Ovary (tissue), 9 donors: ENCODE data around the gene IL22RA2. TPM values are rescaled to one million over a fixed set of nuclear protein-coding genes. Genes with fewer than 3 reads are reported as not detected.

Source experiments
- DNase-seq, 5 donors: peaks; one replicate each; pipeline ENCODE4 v3.0.0-alpha.2; 2019 to 2020
- H3K27ac ChIP-seq, 2 donors: fragments of 200-600 bp; one replicate each; pipeline versions ENCODE4 v1.5.1 to v1.8.0; 2019 to 2022
- H3K27me3 ChIP-seq: fragments of 200-600 bp; one replicate; pipeline ENCODE4 v1.8.0; 2022
- H3K36me3 ChIP-seq: fragments of 200-600 bp; sonication (generic); one replicate; pipeline ENCODE4 v1.5.1; 2019
- H3K4me1 ChIP-seq: one replicate; pipeline ENCODE4 v1.8.1; 2013; ENCODE audit warnings: mild to moderate bottlenecking, moderate library complexity; ENCODE audit not compliant: insufficient read depth
- H3K4me3 ChIP-seq: fragments of 200-600 bp; sonication (generic); one replicate; pipeline ENCODE4 v1.5.1; 2017
- H3K9me3 ChIP-seq, 2 donors: fragments of 200-600 bp in 1 of 2; sonication (generic) in 1 of 2; one replicate each; pipeline versions ENCODE4 v1.5.1 to v1.8.1; 2013 to 2019; ENCODE audit warnings: mild to moderate bottlenecking in 1 of 2, moderate library complexity in 1 of 2
- EP300 ChIP-seq: sonication (generic); formaldehyde crosslinking; IDR thresholded peaks from one replicate; pipeline ENCODE4 v1.6.1; 2017; ENCODE audit warnings: antibody characterized with exemption
- POLR2A ChIP-seq: fragments of 450-650 bp; IDR thresholded peaks from one replicate; pipeline ENCODE4 v1.6.1; 2017; ENCODE audit warnings: antibody characterized with exemption, mild to moderate bottlenecking, moderate library complexity
- WGBS, 3 donors: extraction: QIAGEN DNeasy Blood & Tissue Kit in 1 of 3; methylation state at CpG; one replicate each; pipeline versions ENCODE4 v1.1.5 to v1.1.7; 2013 to 2017; 5-methylcytosine and 5-hydroxymethylcytosine counted together
- intact Hi-C, 4 donors: fragments of 100-400 bp; cut with DNase I; formaldehyde crosslinking; loops; one replicate each; pipeline versions ENCODE4 v1.11.0 to v1.15.1; 2022 to 2023
- polyA plus RNA-seq, 2 donors: library from polyadenylated mRNA; stranded (reverse); fragments of 200-250 nt in 1 of 2; fragments of 350-450 nt in 1 of 2; fragmentation: Illumina TruSeq in 1 of 2; extraction: RNeasy Lipid Tissue Mini Kit (QIAGEN cat#74804) in 1 of 2; gene quantifications; one replicate each; pipeline ENCODE4 v1.2.3, GENCODE V29; 2013 to 2014
- total RNA-seq, 7 donors: library from RNA; depleted of rRNA in 2 of 7; stranded (reverse); fragments of >200 nt in 2 of 7; fragmentation: NEBNext Ultra II Directional in 3 of 7; extraction: Animal tissue kit (Norgen Biotek cat#: 25700) in 3 of 7; gene quantifications; one replicate each; pipeline versions ENCODE4 v1.1.0 to v1.2.4, GENCODE V29; 2016 to 2023
- TF ChIP-seq, protein P1 (sequence below), 3 donors: fragments of 450-650 bp in 2 of 3; fragments of 200-600 bp in 1 of 3; IDR thresholded peaks; one replicate each; pipeline versions ENCODE4 v1.5.1 to v1.8.0; 2016 to 2022; ENCODE audit warnings: antibody characterized with exemption in 3 of 3, mild to moderate bottlenecking in 1 of 3
- donor health status: DM: no; HTN: no; CAD: no; lungs with moderate emphysema.
- donor health status: DM: no; HTN: no; CAD: no.
- donor health status: Bipolar disorder and iron deficiency.
- donor health status: DM: yes; HTN: yes; CAD: no.
- donor health status: DM: no; HTN: no; CAD: no.
- donor health status: DM: yes; HTN: yes; CAD: no.

Gene IL22RA2
- total and polyA plus RNA-seq, 9 donors = not detected

DNA sequence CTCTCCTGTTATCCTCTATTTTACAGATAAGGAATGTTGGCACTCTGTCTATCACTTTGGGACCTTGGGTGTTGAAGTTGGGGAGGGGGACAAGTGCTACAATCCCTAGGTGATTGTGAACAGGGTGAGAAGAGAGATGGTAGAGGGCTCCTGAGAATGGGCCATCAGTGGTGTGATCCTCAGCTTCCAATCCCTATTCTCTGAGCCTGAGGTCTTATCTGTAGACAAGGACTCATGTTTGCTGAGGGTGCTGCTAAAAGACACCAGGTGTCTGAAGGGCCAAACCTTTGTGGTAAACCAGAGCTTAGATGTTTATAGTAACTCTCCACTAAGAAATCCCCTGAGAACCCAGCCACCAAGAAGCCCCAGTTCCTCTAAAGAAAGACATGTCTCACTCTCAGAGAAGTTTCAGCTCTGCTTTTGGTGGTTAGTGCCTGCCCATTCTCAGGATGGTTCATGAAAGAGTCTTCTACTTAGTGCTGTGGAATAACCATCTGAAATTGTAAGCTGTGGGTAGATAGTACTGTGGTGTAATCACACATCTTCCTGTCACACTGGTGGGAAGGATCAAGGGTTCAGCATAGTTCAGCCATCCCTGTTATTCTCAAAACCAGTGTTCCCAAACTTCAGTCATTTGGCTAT, 70.5 kb downstream of the IL22RA2 start:
- no peaks in the 10 kb centered on the region for H3K27me3 ChIP-seq
- TF ChIP-seq, protein P1, sequence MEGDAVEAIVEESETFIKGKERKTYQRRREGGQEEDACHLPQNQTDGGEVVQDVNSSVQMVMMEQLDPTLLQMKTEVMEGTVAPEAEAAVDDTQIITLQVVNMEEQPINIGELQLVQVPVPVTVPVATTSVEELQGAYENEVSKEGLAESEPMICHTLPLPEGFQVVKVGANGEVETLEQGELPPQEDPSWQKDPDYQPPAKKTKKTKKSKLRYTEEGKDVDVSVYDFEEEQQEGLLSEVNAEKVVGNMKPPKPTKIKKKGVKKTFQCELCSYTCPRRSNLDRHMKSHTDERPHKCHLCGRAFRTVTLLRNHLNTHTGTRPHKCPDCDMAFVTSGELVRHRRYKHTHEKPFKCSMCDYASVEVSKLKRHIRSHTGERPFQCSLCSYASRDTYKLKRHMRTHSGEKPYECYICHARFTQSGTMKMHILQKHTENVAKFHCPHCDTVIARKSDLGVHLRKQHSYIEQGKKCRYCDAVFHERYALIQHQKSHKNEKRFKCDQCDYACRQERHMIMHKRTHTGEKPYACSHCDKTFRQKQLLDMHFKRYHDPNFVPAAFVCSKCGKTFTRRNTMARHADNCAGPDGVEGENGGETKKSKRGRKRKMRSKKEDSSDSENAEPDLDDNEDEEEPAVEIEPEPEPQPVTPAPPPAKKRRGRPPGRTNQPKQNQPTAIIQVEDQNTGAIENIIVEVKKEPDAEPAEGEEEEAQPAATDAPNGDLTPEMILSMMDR (IDR thresholded peaks at IDR 0.05) = no peak
- TF ChIP-seq POLR2A = no peak
- TF ChIP-seq EP300 = no peak
- DNase-seq = no peak
- no peak overlapping the region for H3K27ac ChIP-seq
- H3K9me3 ChIP-seq = no peaks in the 10 kb centered on the region
- intact Hi-C loops = no loop called here
- H3K4me3 ChIP-seq = no peak overlapping the region
- no peaks in the 10 kb centered on the region for H3K4me1 ChIP-seq
- no peaks in the 10 kb centered on the region for H3K36me3 ChIP-seq

DNA sequence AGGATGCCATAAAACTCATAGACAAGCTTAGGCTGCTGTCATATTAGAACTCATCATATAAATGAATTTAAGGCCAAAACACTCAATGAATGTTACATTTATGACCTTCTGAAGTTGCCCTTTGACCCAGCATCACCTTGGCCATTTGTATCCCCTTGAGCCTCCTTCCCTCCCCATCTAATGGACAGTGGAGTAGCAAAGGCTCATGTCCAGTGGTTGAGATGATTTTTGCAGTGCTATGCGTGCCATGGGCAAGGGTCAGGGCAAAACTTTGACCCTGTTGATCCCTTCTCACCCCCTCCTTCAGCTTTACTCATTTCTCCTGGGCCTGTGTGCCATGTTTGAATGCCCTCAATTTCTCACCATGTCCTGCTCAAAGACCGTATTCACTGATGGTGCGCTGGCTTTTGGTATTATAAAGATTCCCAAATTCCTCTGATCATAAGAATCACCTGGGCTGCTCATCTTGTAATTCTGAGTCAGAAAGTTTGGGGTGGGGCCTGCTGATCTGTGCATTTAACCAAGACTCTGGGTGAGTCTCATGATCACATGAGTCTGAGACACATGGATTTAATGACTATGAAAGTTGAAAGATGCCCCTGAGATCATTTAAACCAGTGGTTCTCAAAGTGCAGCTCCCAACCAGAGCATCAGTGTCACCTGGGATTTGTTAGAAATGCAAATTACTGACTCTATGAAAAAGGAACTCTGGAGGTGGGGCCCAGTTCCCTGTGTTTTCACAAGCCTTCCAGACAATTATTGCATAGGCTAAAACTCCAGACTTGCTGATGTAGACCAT, 71.2 kb downstream of the IL22RA2 start:
- no peak for DNase-seq
- intact Hi-C loops = no loop called here
- H3K4me3 ChIP-seq = no peak overlapping the region
- no peaks in the 10 kb centered on the region for H3K36me3 ChIP-seq
- no peak for TF ChIP-seq EP300
- no peak for TF ChIP-seq POLR2A
- TF ChIP-seq, protein P1 (IDR thresholded peaks at IDR 0.05) = no peak
- WGBS, 3 donors = 93 to 98% (median 97%) methylated on average over 3 of the region's 3 CpGs
- H3K27me3 ChIP-seq = no peaks in the 10 kb centered on the region
- H3K9me3 ChIP-seq = no peaks in the 10 kb centered on the region
- H3K27ac ChIP-seq = no peak overlapping the region
- H3K4me1 ChIP-seq = no peaks in the 10 kb centered on the region

DNA sequence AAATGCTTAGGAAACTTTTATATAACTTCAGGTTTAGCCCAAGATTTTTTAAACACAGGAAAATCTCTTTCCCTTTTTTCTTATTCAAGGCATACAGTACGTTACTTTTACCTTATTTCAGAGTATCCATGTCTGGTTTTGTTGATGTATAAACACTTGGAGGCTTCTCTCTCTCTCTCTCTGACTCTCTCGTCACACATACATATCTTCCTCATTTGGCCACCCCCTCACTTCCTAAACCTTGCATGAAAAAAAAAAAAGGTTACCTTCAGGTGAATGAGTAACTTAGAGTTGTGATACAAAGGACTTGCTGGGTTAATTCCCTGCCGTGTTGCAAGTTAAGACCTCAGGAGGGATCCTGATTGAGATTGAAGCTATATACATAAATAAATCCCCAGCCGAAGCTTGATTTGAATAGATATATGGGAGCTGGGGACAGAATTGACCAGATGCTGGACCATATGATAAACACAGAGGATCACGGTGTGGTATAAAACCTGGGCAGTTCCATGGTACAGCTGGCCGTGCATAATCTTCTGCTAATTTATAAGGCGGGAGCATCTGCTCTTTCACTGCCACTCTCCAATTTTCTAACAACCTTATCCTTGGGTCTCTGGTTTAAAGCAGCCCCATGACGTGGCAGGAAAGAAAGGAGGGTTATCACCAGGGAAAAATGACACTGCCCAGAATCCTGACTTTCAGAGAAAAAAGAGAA, 73.6 kb downstream of the IL22RA2 start:
- TF ChIP-seq, protein P1 (IDR thresholded peaks at IDR 0.05) = no peak
- TF ChIP-seq EP300 (no peak), POLR2A (no peak)
- Histone ChIP-seq H3K27me3 (no peaks in the 10 kb centered on the region), H3K4me3 (no peak overlapping the region), H3K27ac (no peak overlapping the region), H3K36me3 (no peaks in the 10 kb centered on the region), H3K9me3 (no peaks in the 10 kb centered on the region), H3K4me1 (no peaks in the 10 kb centered on the region)
- no peak for DNase-seq
- 83 to 90% (median 86%) methylated on average over 8 of the region's 8 CpGs for WGBS, 3 donors
- intact Hi-C loops = loop anchor here in 3 of 4 donors (5.0 to 10.0 kb wide), 3 partner anchors 212 to 545 kb away; no protein-coding TSS in a partner anchor

DNA sequence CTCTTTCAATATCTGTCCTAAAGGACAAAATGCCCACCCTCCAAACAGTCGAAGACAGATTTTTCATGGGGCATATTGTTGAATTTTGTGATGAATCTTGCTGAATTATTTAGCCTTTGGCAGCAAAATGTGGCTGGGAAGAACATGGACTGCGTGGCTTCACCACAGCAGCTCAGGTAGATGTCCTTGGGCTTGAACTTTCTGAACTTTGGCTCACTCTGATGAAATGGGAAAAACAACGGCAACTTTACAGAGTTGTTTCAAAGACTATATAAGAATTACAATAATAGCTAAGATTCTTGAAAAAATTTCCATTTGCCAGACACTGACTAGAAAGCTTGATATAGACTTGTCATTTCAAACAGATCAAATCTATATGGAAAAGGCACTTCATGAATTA, 75.9 kb downstream of the IL22RA2 start:
- Histone ChIP-seq H3K27ac (no peak overlapping the region), H3K36me3 (no peaks in the 10 kb centered on the region), H3K4me3 (no peak overlapping the region), H3K9me3 (no peaks in the 10 kb centered on the region), H3K27me3 (no peaks in the 10 kb centered on the region), H3K4me1 (no peaks in the 10 kb centered on the region)
- intact Hi-C loops = loop anchor here in 3 of 4 donors (5.0 to 10.0 kb wide), 3 partner anchors 215 to 547 kb away; no protein-coding TSS in a partner anchor
- WGBS, 3 donors = 82 to 86% (median 84%) methylated on average over 3 of the region's 3 CpGs
- TF ChIP-seq POLR2A (no peak), EP300 (no peak)
- TF ChIP-seq, protein P1 (IDR thresholded peaks at IDR 0.05) = no peak
- no peak for DNase-seq
